Astrocyte (in vitro differentiated cells and primary cell): ENCODE results near the gene ADCYAP1R1. TPM values are rescaled to one million over a fixed set of nuclear protein-coding genes. Genes with fewer than 3 reads are reported as not detected.

Experiments
- DNase-seq: peaks from one replicate; pipeline ENCODE4 v3.0.0-alpha.2; 2010; ENCODE audit warnings: low read depth
- FAIRE-seq: peaks from 2 replicates; lab custom pipeline; 2011; peaks lifted over from hg19 to GRCh38; lab: Jason Lieb, UNC
- H2AFZ ChIP-seq: 2 replicates; pipeline ENCODE4 v1.6.0; 2012; ENCODE audit warnings: low read depth, low read length, inconsistent platforms
- H3K27ac ChIP-seq: 2 replicates; pipeline ENCODE4 v1.5.1; 2011; ENCODE audit warnings: low read depth, low read length, inconsistent platforms
- H3K27me3 ChIP-seq: 2 replicates; pipeline ENCODE4 v1.6.0; 2011; ENCODE audit warnings: low read length, inconsistent platforms; ENCODE audit not compliant: insufficient read depth
- H3K36me3 ChIP-seq: 2 replicates; pipeline ENCODE4 v1.5.1; 2011; ENCODE audit warnings: low read length, inconsistent platforms; ENCODE audit not compliant: insufficient read depth
- H3K4me1 ChIP-seq: 2 replicates; pipeline ENCODE4 v1.5.1; 2011; ENCODE audit warnings: low read length, inconsistent platforms; ENCODE audit not compliant: insufficient read depth
- H3K4me2 ChIP-seq: 2 replicates; pipeline ENCODE4 v1.6.0; 2012; ENCODE audit warnings: low read length, inconsistent platforms
- H3K4me3 ChIP-seq: 2 replicates; pipeline ENCODE4 v1.5.1; 2011; ENCODE audit warnings: low read depth, mild to moderate bottlenecking, low read length, inconsistent platforms; ENCODE audit not compliant: insufficient read depth
- H3K79me2 ChIP-seq: 2 replicates; pipeline ENCODE4 v1.6.0; 2012; ENCODE audit warnings: mild to moderate bottlenecking, low read length, inconsistent platforms; ENCODE audit not compliant: insufficient read depth
- H3K9ac ChIP-seq: 2 replicates; pipeline ENCODE4 v1.6.0; 2012; ENCODE audit warnings: mild to moderate bottlenecking, low read length, inconsistent platforms
- H3K9me3 ChIP-seq: 2 replicates; pipeline ENCODE4 v1.5.1; 2012; ENCODE audit warnings: low read depth, mild to moderate bottlenecking, low read length, inconsistent platforms; ENCODE audit not compliant: insufficient read depth
- H4K20me1 ChIP-seq: 2 replicates; pipeline ENCODE4 v1.6.0; 2012; ENCODE audit warnings: low read length, inconsistent platforms; ENCODE audit not compliant: insufficient read depth
- H3K27ac Mint-ChIP-seq: one replicate; pipeline ENCODE4 v1.8.0; 2021; ENCODE audit warnings: mild to moderate bottlenecking, mixed read lengths; ENCODE audit not compliant: unreplicated experiment
- H3K27me3 Mint-ChIP-seq: one replicate; pipeline ENCODE4 v1.8.0; 2021; ENCODE audit warnings: low read depth, mixed read lengths; ENCODE audit not compliant: unreplicated experiment
- H3K36me3 Mint-ChIP-seq: one replicate; pipeline ENCODE4 v1.8.0; 2021; ENCODE audit warnings: low read depth, mixed read lengths; ENCODE audit not compliant: unreplicated experiment
- H3K4me1 Mint-ChIP-seq: one replicate; pipeline ENCODE4 v1.8.0; 2021; ENCODE audit warnings: low read depth, mixed read lengths; ENCODE audit not compliant: unreplicated experiment
- H3K4me3 Mint-ChIP-seq: one replicate; pipeline ENCODE4 v1.8.0; 2021; ENCODE audit warnings: mild to moderate bottlenecking, moderate library complexity, mixed read lengths; ENCODE audit not compliant: unreplicated experiment
- H3K9me3 Mint-ChIP-seq: one replicate; pipeline ENCODE4 v1.8.0; 2021; ENCODE audit warnings: mild to moderate bottlenecking, mixed read lengths; ENCODE audit not compliant: unreplicated experiment
- CTCF ChIP-seq: IDR thresholded peaks from 2 replicates; pipeline ENCODE4 v1.5.1; 2011; ENCODE audit warnings: low read depth, mild to moderate bottlenecking, inconsistent platforms, low read length, moderate library complexity; ENCODE audit not compliant: insufficient read depth
- EZH2 ChIP-seq: IDR thresholded peaks from 2 replicates; pipeline ENCODE4 v1.6.1; 2012; ENCODE audit warnings: mild to moderate bottlenecking, low read length, inconsistent platforms; ENCODE audit not compliant: insufficient read depth
- total RNA-seq: library from RNA; stranded (reverse); gene quantifications from 2 replicates; pipeline ENCODE4 v1.2.1, GENCODE V29; 2021

The ADCYAP1R1 gene
- total RNA-seq, 1 donor from 2014 or later: 0.05 TPM

GRCh38 chr7:31070991-31071644, 19.0 kb downstream of the ADCYAP1R1 start:
- Histone ChIP-seq H3K27me3 (no peaks in the 10 kb centered on the region), H3K4me2 (no peak overlapping the region), H4K20me1 (no peaks in the 10 kb centered on the region), H3K27ac (no peak overlapping the region), H2AFZ (no peak overlapping the region), H3K36me3 (no peaks in the 10 kb centered on the region), H3K9ac (no peak overlapping the region), H3K9me3 (no peaks in the 10 kb centered on the region), H3K79me2 (no peaks in the 10 kb centered on the region), H3K4me1 (peaks cover 5% of the 10 kb centered on the region), H3K4me3 (no peak overlapping the region)
- Mint-ChIP-seq H3K36me3 (peaks cover 4% of the 10 kb centered on the region), H3K4me3 (no peak overlapping the region), H3K27ac (no peak overlapping the region), H3K9me3 (peaks cover 3% of the 10 kb centered on the region), H3K27me3 (peaks cover 54% of the 10 kb centered on the region), H3K4me1 (no peaks in the 10 kb centered on the region)
- TF ChIP-seq EZH2: no peak
- no peak for TF ChIP-seq CTCF
- no peak for FAIRE-seq
- DNase-seq: no peak

DNA sequence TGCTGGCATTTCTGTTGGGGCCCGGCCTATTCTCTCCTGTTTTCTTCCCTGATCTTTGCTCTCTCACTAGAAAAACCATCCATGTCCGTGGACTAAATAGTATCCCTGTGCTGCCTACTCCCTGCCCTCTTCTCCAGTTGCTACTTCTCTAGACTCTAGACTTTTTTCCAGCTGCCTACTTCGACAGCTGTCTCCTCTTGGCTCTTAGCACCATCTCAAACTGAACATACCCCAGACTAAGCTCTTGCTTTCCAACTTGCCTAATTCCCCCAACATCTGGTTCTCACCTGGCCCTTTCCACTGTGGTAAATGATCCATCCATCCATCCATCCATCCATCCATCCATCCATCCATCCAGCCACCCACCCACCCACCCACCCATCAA, 19.5 kb downstream of the ADCYAP1R1 start:
- H3K27me3 Mint-ChIP-seq: peaks cover 50% of the 10 kb centered on the region
- TF ChIP-seq CTCF (no peak), EZH2 (no peak)
- FAIRE-seq (no peak), DNase-seq (no peak)
- H3K4me1 Mint-ChIP-seq: no peaks in the 10 kb centered on the region
- no peak overlapping the region for H3K9ac ChIP-seq
- no peak overlapping the region for H3K27ac ChIP-seq
- no peaks in the 10 kb centered on the region for H3K9me3 ChIP-seq
- H3K27ac Mint-ChIP-seq: no peak overlapping the region
- no peaks in the 10 kb centered on the region for H3K27me3 ChIP-seq
- peaks cover 5% of the 10 kb centered on the region for H3K4me1 ChIP-seq
- peaks cover 3% of the 10 kb centered on the region for H3K9me3 Mint-ChIP-seq
- no peak overlapping the region for H2AFZ ChIP-seq
- no peak overlapping the region for H3K4me2 ChIP-seq
- no peaks in the 10 kb centered on the region for H4K20me1 ChIP-seq
- no peaks in the 10 kb centered on the region for H3K36me3 ChIP-seq
- H3K4me3 Mint-ChIP-seq: no peak overlapping the region
- no peak overlapping the region for H3K4me3 ChIP-seq
- no peaks in the 10 kb centered on the region for H3K79me2 ChIP-seq
- H3K36me3 Mint-ChIP-seq: peaks cover 2% of the 10 kb centered on the region
